HG02610 (cell line): ENCODE results near the gene SYNPR.
"Not testable (repeated sequence)": the region's sequence is repeated elsewhere in the genome, so short reads cannot be mapped to it uniquely, and the experiment has no call there.

Source experiments
- ATAC-seq: cut with Tn5 transposase; IDR thresholded peaks from one replicate; pipeline ENCODE4 v1.9.1; 2021; ENCODE audit warnings: mild to moderate bottlenecking, moderate library complexity; ENCODE audit not compliant: unreplicated experiment

SYNPR gene

GRCh38 chr3:63607716-63608115 lies 329.6 kb downstream of the SYNPR start:
- no peak for ATAC-seq

- ATAC-seq = no peak
Measured at GRCh38 chr3:63609408-63609807, 331.3 kb downstream of the SYNPR start.

DNA sequence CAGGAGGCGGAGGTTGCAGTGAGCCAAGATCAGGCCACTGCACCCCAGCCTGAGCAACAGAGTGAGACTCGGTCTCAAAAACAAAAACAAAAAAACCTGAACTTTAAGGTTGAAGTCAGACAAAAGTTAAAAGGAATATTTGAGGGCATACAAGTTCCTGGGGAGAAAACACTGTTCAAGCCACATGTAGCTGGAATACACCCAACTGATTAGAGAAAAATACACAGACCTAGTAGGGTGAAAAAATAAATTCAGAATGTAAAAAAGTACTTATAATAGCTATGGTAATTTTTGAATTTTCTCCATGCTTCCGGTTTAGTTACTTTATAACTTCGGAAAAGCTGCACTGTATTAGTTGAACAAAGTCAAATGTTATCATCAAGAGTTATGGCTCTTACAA lies 331.7 kb downstream of the SYNPR start:
- no peak for ATAC-seq

- no peak for ATAC-seq
Measured at GRCh38 chr3:63611382-63611781, 333.3 kb downstream of the SYNPR start.

- ATAC-seq = no peak
Measured at GRCh38 chr3:63613561-63613960, 335.5 kb downstream of the SYNPR start.

GRCh38 chr3:63617391-63617790 lies 339.3 kb downstream of the SYNPR start:
- ATAC-seq = no peak

- ATAC-seq = no peak
Measured at GRCh38 chr3:63624941-63625560, 346.9 kb downstream of the SYNPR start.

DNA sequence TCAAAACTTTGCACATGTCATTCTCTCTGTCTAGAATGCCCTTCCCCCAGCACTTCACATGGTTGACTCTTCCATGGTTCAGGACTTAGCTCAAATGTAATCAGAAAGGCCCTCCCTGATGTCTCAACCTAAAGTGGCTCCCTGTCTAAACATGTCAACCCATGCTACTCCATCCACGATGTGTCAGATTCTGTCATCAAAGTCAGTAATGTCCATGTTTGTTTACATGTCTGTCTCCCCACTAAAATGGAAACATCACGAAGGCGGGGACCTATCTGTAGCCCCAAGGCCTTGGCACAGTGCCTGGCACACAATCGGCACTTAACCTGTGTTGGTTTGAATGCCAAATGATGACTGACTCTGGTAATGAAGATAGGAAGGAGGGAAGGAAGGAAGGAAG lies 353.6 kb downstream of the SYNPR start:
- no peak for ATAC-seq

DNA sequence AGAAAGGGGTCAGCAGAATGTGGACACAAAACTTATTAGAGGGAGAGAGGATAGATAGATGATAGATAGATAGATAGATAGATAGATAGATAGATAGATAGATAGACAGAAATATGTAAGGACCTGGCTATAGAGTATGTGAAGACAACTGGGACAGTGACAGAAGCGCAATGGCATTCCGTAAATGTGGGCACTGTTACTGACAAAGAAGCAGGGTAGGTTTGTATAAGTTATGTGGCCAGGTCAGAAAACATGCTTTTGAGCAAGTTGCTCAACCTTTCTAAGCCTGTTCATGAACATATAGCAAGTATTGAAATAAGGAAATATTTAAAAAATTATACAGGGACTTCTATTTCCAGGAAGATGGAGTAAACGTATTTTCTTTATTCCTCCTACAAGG lies 357.1 kb downstream of the SYNPR start:
- no peak for ATAC-seq

- no peak for ATAC-seq
Measured at GRCh38 chr3:63639806-63640205, 361.7 kb downstream of the SYNPR start.

DNA sequence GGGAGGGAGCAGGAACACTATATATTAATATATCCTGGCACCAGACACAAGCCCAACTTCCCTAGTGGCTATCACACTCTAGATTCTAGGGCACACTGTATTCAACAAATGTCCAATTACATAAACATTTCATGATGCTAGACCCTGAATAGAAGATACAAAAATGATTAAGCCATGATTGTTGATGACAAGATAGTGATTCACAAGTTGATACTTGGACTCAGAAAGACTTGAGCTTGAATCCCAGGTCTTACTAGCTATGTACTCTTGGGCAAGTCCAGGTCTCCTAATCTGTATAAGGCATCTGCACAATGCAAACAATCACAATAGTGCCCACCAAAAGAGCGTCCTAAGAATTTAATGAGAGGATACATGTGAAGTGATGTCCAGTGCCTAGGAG lies 364.4 kb downstream of the SYNPR start:
- no peak for ATAC-seq

DNA sequence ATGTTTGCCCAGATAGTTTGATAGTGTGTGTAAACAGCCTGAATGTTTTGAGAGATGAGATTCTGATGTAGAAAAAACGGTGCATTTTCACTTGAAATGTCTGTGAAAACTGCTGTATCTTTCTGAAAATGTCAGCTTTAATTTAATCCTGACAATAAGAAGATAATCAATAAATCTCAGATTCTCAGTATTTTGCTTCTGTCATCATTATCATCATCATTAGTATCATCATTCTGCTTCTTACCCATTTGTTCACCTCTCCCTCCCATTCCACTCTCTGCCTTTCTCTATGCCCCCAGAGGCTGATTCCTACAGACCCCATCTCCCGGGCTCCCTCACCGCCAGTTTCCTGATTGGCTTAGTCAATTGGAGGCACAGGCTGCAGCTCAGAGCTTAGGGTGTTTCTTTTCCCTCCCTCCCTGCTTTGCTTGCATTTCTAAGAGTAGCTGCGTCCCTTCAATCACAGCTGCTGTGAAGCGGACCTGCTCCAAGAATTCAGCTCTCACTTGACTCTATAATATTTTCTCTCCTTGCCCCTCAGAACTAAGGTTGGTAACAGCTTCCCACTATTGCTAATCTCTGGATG lies 366.2 kb downstream of the SYNPR start:
- ATAC-seq = no peak

GRCh38 chr3:63644928-63645781 lies 367.0 kb downstream of the SYNPR start:
- not testable (repeated sequence) for ATAC-seq

GRCh38 chr3:63652066-63652725 lies 374.1 kb downstream of the SYNPR start, which contains the start of gene SNTN:
Gene SNTN, plus strand, starts transcription at chr3:63652675. Its CDS starts 13 bp downstream, at chr3:63652688.
- no peak for ATAC-seq

- no peak for ATAC-seq
Measured at GRCh38 chr3:63654211-63654610, 376.1 kb downstream of the SYNPR start.

GRCh38 chr3:63654931-63655330 lies 376.8 kb downstream of the SYNPR start:
- no peak for ATAC-seq

GRCh38 chr3:63655519-63655918 lies 377.4 kb downstream of the SYNPR start:
- ATAC-seq = no peak

GRCh38 chr3:63656786-63657185 lies 378.7 kb downstream of the SYNPR start:
- no peak for ATAC-seq

DNA sequence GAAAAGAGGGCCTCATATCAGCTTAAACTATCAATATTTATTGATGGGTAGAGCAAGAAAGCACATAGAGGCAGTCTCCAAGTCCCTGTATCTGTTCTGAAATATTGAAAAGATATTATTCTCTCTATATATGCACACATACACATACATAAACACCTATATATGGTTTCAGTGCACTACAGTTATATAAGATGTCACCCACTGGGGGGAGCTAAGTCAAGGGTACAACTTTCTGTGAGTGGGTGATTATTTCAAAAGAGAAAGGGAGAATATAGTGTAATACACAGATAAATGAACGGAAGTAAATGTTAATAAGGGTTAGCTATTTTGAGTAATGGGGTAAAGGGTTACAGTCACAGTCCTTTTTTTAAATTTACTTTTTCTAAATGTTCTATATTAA lies 383.1 kb downstream of the SYNPR start:
- ATAC-seq = no peak

DNA sequence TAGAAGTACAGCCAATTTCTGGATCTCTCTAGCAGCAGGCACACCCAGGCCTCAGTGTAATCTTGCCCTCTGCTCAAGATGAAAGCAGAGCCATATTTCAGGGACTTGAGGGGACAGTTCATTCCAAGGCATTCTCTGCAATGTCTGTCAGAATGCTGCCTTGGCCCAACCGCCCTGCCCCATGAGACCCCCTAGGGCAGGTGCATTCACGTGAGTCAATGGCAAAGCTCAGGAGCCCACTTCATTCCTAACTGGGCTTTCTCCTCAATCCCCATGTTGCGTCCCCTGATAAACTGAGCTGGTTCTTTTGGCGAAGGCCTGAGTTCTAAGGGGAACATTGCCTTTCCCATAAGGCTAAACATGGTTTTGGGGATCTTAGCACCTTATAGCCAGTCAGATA lies 383.9 kb downstream of the SYNPR start:
- no peak for ATAC-seq

GRCh38 chr3:63662500-63662899 lies 384.4 kb downstream of the SYNPR start:
- ATAC-seq = no peak
